ENCODE measurements around the gene KPRP. TPM values are rescaled to one million over a fixed set of nuclear protein-coding genes. Genes with fewer than 3 reads are reported as not detected.

The KPRP gene, protein sequence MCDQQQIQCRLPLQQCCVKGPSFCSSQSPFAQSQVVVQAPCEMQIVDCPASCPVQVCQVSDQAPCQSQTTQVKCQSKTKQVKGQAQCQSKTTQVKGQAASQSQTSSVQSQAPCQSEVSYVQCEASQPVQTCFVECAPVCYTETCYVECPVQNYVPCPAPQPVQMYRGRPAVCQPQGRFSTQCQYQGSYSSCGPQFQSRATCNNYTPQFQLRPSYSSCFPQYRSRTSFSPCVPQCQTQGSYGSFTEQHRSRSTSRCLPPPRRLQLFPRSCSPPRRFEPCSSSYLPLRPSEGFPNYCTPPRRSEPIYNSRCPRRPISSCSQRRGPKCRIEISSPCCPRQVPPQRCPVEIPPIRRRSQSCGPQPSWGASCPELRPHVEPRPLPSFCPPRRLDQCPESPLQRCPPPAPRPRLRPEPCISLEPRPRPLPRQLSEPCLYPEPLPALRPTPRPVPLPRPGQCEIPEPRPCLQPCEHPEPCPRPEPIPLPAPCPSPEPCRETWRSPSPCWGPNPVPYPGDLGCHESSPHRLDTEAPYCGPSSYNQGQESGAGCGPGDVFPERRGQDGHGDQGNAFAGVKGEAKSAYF
- not detected for total RNA-seq

GRCh38 chr1:152757747-152758146 lies at the start of gene KPRP:
KPRP (plus strand) TSS chr1:152758025; CDS start chr1:152759589, 1,564 bp downstream.
- ChIA-PET POLR2A (no interaction called here), CTCF (no interaction called here)

- POLR2A ChIA-PET, result no interaction called here
- CTCF ChIA-PET, result no interaction called here
These were observed 39.6 kb upstream of the KPRP start for GRCh38 chr1:152718238-152718637.

DNA sequence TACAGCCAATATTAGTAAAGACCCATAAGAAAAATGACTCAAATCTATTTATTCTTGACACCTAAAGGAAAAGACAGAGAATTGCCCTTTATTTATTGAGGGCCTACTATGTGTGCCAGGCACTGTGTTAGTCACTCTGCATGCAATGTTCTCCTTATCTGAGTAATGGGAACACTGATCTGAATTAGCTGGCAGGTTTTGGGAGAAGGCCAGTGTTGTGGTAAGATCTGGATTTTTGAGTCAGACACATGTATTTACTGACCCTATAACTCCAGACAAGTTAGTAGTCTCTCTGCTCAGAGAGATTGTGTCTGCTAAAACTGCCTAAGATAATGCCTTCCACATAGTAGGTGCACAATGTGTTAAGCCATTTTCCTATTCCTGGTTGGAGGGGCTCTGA lies 32.6 kb upstream of the KPRP start:
- ChIA-PET POLR2A (no interaction called here), CTCF (no interaction called here)

GRCh38 chr1:152728986-152729385 lies 28.8 kb upstream of the KPRP start:
- ChIA-PET CTCF (no interaction called here), POLR2A (no interaction called here)

DNA sequence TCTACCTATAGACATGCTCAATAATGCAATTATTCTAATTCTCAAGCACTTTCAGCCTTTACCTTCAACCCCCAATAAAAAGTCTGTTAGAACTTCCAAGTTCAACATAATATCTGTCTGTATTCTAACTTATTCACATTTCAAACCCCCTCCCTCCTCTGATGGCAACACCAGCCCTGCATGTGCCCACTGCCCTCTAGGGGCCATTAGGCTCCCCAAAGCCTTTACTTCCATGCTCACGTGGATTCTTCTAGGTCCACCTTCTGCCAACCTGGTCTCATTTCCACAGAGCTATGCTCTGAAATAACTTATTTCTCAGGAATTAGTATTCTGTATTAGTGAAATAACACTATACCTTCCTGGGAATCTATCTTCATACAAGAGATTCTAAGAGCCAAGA lies 22.2 kb upstream of the KPRP start:
- ChIA-PET CTCF (no interaction called here), POLR2A (no interaction called here)

DNA sequence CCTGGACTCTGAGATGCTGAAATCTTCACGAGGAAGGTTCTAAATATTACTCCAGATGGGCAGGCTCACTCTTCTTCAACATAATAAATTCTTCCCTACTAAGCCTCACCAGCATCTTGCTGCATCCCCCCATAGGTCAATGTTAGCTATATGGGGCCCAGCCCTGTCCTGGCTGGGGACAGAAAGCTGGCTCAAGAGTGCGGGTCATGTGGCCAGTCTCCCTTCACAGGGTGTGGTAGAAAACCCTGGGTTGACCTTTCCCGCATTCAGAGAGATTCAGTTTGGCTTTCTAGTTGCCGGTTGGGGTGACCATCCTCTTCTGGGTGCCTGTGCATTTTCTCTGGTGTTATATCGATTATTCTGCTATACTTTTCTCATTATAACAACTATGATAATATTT lies 19.8 kb upstream of the KPRP start:
- ChIA-PET POLR2A (no interaction called here), CTCF (no interaction called here)

DNA sequence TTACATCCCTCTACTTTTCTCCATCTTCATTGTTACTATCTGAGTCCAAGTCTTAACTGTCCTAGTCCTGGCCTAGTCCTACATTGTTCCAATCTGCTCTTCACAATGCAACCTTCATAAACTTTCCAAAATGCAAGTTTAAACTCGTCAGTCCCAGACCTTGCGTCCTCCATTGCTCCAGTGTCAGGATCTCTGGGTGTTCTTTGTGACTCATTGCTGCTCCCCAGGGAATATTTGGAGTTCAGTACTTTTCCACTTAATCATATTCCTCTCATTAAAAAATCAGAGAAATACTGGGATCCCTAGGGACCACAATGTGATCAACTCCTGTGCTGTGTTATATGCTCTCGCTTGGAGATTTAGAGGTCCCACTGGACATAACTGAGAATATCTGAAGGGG lies 18.0 kb upstream of the KPRP start:
- CTCF ChIA-PET, result no interaction called here
- POLR2A ChIA-PET, result no interaction called here

DNA sequence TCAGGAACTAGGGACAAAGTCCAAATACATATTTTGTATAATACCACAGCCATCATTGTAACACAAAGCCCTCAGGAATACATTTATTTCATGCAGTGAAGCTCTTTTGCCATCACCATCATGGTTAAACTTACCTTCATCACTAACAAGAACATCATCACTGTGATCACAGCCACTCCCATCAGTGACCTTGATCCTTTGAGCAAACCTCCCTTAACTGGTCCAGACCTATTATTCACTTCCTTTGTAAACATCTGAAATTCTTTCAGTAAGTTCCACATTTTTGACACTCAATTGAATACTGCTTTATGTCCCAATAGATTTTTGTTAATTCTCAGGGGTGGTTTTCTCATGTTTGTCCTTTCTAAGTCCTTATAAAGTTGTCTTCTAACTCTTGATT lies 16.2 kb upstream of the KPRP start:
- CTCF ChIA-PET, result no interaction called here

GRCh38 chr1:152743371-152744145 lies 14.3 kb upstream of the KPRP start:
- ChIA-PET POLR2A (no interaction called here), CTCF (no interaction called here)

More for the DNA sequence above, 16.2 kb upstream of the KPRP start:
- POLR2A ChIA-PET, result no interaction called here

DNA sequence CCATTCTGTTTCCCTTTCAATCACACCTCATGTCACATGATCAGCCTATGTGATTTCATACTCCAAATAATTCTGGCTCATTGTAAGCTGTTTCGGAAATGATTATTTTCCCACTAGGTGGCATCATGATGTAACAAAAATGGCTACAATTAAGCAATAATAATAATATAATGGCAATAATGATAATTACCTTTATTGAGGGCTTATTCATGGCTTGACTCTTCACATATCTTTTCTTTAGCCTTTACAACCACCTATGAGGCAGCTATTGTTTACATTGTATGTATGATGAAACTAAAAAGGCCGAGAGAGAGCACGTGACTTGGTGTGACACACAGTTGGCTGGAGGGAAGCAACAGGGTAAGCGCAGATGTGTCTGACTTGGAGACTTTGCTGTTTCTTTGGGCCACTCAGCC lies 12.5 kb upstream of the KPRP start:
- CTCF ChIA-PET, result no interaction called here
- POLR2A ChIA-PET, result no interaction called here

GRCh38 chr1:152745765-152746444 lies 11.9 kb upstream of the KPRP start:
- POLR2A ChIA-PET, result no interaction called here
- CTCF ChIA-PET, result no interaction called here

DNA sequence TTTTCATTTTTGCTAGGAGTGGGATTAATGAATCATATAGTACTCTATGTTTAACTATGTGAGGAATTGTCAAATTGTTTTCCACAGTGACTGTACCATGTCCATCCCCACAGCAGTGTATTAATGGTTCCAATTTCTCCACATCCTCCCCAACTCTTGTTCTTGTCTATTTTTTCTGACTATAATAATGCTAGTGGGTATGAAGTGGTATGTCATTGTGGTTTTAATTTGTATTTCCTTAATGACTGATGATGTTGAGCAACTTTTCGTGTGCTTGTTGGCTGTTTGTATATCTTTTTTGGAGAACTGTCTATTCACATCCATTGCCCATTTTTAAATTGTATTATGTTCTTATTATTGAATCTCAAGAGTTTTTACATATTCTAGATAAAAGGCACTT lies 10.0 kb upstream of the KPRP start:
- POLR2A ChIA-PET, result no interaction called here
- CTCF ChIA-PET, result no interaction called here

DNA sequence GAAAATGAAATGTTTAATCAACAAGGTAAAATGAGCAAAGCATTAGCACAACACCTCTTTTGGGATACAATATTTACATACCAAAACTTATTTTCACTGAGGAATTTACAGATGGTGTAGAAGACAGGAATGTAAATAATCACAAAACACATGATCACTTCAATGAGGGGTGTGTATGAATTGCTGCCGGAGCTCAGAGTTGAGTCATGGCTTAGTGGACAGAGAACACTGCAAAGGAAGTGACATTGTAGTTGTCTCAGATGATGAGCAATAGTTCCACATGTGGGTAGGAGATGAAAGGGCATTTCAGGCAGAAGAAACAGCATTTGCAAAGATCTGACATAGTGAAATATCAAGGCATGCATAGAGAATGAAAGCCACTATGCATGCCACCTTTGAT lies 5.6 kb upstream of the KPRP start:
- ChIA-PET CTCF (no interaction called here), POLR2A (no interaction called here)

DNA sequence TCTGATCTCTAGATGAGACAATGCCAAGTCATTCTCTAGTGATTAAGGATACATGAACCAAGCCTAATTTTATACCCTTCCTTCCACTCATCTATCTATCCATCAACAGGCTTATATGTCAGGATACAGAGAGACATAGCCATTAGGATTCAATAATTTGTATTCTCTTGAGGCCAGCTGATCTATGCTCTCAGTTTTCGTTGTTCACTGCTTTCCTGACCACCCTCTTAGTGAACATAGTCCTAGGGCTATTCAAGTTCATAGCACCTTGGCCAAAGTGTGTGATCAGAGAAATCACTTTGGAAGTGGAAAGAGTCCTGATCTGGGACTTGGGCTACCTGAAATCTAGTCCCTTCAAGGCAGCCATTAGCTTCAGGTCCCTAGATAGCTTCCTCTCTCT lies 4.2 kb upstream of the KPRP start:
- ChIA-PET POLR2A (no interaction called here), CTCF (no interaction called here)

DNA sequence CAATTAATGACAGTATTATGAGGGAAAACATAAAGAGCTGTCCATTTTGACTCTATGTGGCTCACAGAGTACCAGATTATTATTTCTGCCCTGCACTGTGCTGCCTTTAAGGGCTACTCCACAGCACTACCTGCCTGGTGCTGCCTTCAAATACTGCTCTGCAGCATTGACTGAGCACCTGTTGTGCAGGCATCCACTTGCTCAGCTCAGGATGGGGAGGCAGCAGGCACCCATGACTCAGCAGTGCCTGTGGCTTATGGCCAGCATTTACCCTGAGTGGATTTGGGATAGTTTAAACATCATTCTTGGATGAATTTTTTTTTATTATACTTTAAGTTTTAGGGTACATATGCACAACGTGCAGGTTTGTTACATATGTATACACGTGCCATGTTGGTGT lies 953 bp upstream of the KPRP start:
- CTCF ChIA-PET, result no interaction called here
- POLR2A ChIA-PET, result no interaction called here

- CTCF ChIA-PET, result no interaction called here
- POLR2A ChIA-PET, result no interaction called here
These were observed 811 bp downstream of the KPRP start for GRCh38 chr1:152758636-152759035.

GRCh38 chr1:152759453-152760173 lies 1.8 kb downstream of the KPRP start:
- ChIA-PET CTCF (no interaction called here), POLR2A (no interaction called here)

GRCh38 chr1:152760551-152761190 lies 2.8 kb downstream of the KPRP start:
- ChIA-PET POLR2A (no interaction called here), CTCF (no interaction called here)

GRCh38 chr1:152761609-152762213 lies 3.9 kb downstream of the KPRP start:
- CTCF ChIA-PET, result no interaction called here
- POLR2A ChIA-PET, result no interaction called here

Data from activated CD8-positive, alpha-beta memory T cell treated with anti-CD3 and anti-CD28 coated beads for 36 hours (primary cell).